SU-DHL-6 (cell line): ENCODE data around the gene ATP11A.

ENCODE experiments used
- EZH2phosphoT487 ChIP-seq: fragments of 200-600 bp; sonication (generic), shearing (Covaris generic); conservative IDR thresholded peaks from 2 replicates; pipeline ENCODE4 v1.6.1; 2018; ENCODE audit warnings: mild to moderate bottlenecking, antibody characterized with exemption, low read length, moderate library complexity, mixed read lengths
- TF ChIP-seq, protein P1 (sequence below): fragments of 200-600 bp; sonication (generic); IDR thresholded peaks from one replicate; pipeline ENCODE4 v1.5.1; 2017; ENCODE audit warnings: antibody characterized with exemption, mild to moderate bottlenecking, low read length, moderate library complexity; ENCODE audit not compliant: insufficient read depth, poor library complexity, severe bottlenecking

GRCh38 chr13:112926003-112926402 lies 236.2 kb downstream of the ATP11A start:
- TF ChIP-seq, protein P1, sequence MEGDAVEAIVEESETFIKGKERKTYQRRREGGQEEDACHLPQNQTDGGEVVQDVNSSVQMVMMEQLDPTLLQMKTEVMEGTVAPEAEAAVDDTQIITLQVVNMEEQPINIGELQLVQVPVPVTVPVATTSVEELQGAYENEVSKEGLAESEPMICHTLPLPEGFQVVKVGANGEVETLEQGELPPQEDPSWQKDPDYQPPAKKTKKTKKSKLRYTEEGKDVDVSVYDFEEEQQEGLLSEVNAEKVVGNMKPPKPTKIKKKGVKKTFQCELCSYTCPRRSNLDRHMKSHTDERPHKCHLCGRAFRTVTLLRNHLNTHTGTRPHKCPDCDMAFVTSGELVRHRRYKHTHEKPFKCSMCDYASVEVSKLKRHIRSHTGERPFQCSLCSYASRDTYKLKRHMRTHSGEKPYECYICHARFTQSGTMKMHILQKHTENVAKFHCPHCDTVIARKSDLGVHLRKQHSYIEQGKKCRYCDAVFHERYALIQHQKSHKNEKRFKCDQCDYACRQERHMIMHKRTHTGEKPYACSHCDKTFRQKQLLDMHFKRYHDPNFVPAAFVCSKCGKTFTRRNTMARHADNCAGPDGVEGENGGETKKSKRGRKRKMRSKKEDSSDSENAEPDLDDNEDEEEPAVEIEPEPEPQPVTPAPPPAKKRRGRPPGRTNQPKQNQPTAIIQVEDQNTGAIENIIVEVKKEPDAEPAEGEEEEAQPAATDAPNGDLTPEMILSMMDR, result no peak
- TF ChIP-seq EZH2phosphoT487, result no peak
